NCI-H2081 treated with DMSO at 0.1 percent for 48 hours (cell line): ENCODE results near the gene GASK1A.

Experiments used
- DNase-seq: peaks from one replicate; lab custom pipeline; 2025; lab: John Stamatoyannopoulos, UW

GASK1A gene

DNA sequence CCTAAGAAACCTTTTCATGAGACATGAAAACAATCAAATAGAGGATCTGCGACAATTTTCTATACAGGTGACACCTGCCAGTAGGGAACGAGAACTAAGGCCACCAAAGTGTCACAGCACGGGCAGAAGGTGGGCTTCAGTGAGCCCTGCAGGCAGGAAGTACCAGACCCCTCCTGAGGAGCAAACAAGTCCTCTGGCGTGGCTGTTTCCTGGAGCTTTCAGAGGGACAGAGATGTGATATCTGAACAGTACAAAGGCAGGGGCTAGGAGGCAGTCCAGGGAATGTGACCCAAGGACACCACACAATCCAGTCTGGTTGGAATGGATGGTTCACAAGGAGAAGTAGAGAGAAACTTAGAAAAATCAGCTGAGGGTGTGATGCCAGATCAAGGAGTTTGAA, 110.0 kb downstream of the GASK1A start:
- no peak for DNase-seq

DNA sequence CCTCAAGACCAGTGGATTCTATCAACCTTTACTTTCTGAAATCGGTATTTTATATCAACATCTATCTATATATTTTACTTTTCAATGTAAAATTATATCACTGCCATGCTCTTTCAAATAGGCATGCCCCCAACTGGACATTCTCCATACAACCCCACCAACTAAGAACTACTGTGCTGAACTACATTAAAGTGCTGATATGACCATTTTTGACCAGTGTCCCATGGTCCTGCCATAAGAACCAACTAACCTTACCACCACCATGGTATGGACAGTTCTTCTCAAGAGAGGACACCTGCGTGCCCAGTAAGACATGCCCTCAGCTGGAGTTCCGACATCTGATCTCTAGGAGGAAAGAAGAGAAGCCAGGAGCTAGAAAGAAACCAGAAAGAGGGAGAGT, 111.1 kb downstream of the GASK1A start:
- DNase-seq: no peak

DNA sequence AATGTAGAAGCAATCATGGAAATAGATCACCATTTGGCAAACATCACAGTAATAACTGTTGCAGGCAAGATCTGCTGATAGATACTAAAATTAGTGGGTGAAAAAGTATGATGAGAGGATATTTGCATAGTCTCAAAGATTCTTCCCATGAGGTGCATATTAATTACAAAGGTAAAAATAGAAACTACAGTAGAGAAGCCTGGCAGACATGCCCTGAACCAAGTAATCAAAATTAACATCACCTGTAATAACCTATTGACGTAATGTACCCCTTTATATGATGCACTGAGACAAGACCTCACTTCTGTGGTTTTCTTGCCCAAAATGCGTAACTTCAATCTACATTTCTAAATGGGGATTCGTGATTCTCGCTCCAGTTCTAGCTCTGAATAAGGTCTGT, 112.4 kb downstream of the GASK1A start:
- DNase-seq: no peak

DNA sequence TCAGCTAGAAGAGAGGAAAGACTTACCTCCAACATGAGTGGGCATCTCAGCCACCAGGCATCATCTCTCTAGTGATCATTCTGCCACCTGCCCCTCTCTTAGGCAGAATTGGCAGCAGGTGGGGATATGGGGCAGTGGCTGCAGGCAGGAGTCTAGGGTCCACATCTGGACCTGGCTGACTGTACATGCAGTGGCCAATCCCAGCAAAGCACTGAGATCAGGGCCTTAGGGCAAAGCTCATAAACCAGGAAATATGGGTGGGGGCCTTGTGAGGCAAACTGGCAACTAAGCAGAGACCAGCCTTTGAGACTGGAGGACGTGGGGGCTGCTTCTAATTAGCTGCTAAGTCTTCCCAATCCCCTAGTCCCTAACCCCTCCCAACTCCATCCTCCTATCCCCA, 113.9 kb downstream of the GASK1A start:
- DNase-seq: no peak

DNA sequence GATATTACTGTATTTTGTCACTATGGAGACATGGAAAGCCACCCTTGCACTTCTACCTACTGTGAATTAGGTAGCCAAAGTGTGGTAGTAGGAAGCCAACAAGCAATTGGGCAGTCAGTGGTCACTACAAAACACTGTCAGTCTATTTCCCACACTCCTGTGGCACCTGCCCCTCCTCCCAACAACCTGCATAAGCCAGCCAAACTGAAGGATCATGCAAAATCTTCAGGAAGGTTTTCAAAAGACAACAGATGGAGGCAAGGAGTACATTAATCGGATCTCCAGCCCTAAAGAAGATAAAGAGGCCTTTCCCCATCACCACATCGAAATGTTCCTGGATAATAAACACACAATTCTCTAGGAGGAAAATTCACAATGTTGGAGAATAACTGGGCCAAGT, 114.9 kb downstream of the GASK1A start:
- no peak for DNase-seq

DNA sequence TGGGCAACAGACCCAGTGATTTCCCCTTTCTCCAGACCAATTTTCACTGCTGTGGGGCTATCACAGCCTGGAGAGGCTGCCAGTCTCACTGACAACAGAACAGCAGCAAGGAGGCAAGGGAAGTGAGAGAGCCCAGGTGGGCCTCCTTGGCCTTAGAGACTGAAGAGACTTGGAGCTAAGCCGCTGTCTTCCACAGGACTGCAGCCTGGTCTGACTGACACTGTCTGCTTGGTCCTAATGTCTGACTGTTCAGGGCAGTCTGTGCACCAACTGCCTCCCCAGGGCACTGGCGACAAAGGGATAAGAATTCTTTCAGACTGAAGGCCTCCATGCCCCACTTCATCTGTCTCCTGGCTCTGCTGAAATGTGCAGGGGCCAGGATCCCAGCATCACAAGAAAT, 115.3 kb downstream of the GASK1A start:
- no peak for DNase-seq

DNA sequence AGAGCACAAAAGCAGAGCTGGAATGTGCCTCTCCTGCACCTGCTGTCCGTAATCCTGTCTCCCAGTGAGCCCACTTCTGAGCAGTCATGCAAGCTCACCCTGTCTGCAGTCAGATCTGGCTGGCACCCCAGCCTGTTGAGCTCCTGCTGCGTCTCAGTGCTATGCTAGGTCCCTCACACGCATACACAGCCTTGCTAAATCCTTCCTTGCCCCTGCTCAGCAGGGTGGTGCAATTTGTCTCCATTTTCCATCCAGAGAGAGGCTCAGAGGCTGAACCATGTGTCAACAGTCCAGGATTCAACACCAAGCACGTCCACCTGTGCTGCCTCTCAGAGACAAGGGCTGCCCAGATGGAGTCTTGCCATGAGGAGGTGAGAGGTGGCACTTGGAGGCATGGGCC, 115.7 kb downstream of the GASK1A start:
- DNase-seq: no peak

DNA sequence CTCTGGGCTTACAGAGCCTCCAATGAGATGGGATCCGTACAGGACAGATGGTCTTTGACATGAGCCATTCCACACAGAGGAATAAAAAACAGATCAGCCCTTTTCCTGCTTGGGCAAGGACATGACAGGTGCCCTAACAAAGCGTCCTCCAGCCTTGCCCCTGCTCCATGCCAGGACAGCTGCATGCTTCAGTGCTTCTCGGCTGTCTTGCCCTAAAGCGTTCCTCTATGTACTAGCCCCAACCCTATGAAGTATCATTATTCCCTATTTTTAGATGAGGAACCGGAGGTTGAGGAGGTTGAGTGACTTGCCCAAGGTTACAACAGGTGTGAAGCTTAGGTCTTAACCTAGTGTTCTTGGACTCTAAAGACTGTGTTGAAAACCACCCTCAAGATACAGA, 116.3 kb downstream of the GASK1A start:
- DNase-seq: no peak

DNA sequence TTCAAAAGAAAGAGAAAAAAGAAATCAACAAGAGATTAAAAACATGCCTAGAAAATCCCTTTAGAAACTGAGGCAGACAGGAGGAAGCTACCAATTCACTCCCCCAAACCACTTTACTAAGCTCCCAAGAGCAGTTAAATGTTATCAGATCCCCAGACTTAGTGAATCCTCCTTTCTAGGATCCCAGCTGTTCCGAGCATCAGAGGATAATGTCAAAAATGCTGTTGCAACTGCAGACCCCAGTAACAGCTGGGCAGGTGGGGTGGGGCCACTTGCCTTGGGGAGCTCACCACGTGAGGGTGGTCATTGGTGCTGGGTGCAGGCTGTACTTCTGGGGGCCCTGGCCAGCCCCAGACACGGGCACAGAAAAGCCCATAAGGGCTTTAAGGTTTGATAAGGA, 117.7 kb downstream of the GASK1A start:
- DNase-seq: no peak

DNA sequence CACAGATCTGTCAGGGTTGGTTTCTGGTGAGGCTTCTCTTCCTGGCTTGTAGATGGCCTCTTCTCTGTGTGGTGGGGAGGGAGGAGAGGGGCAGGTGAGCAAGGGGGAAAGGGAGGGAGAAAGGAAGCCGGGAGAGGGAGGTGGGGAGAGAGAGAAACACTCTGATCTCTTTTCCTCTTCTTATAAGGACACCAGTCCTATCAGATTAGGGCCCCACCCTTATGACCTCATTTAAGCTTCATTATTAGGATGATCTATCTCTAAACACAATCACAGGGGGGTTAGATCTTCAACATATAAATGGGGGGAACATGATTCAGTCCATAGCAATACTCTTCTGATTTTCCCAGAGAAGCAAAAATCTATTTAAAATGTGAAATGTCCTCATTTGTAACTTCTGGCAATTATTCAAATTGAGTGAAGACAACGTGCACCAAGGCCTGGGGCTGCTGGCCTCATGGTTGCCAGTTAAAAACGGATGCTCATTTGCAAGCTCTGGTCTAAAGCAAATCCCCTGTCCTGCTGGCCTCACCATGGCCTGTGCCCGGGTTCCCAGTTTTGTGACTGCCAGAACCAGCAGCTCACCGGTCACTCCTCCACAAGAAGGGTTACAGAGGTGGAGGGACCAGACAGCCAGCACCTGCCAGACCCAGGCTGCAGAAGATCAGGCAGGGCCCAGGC, 118.4 kb downstream of the GASK1A start:
- no peak for DNase-seq

DNA sequence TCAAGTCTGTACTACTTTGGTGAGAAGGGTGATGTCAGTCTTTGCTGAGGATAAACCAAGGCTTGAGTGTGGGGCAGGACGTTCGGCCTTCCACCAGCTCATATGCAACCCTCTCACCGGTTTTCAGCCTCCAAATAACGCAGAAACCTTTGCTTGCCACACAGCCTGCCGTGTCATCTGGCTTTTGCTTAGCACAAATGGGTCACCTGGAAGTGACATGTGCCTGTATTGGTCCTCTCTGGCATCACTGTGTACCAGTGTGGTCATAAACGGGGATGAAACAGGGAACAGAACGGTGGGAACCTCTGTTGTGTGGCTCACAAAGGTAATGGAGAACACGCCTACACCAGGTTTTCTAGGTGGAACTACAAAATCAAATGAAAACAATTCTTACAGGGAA, 119.7 kb downstream of the GASK1A start:
- no peak for DNase-seq

DNA sequence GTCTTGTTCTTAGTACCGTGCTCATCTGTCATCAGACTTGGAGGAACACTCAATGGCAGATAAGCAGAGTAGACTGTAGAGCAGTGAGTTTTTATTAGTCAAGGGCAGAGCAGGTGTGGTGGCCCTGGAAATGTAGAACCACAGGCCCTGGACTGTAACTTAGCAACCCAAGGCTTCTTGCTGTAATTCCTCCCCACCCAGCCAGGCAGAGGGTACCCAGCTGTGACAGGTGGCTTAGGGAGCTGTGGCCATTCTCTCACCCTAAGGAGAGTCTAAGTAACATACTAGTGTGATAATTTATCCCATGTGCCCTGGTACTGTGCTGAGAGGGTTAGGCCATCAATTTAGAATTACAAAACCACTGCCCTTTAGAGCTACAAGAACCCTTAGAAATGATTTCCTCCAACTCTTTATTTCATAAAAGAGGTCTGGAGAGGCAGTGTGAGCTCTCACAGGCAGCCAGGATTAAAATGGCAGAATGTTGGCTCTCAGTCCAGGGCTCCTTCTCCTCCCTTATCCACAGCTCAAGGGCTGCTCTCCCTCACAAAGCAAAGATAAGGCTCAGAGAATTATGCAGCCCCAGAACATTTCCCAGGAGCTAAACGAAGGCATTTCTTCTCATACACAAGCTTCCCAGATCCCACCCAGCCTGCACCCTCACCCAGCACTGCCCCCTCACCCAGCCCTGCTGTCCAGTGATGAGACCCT, 123.8 kb downstream of the GASK1A start:
- no peak for DNase-seq

DNA sequence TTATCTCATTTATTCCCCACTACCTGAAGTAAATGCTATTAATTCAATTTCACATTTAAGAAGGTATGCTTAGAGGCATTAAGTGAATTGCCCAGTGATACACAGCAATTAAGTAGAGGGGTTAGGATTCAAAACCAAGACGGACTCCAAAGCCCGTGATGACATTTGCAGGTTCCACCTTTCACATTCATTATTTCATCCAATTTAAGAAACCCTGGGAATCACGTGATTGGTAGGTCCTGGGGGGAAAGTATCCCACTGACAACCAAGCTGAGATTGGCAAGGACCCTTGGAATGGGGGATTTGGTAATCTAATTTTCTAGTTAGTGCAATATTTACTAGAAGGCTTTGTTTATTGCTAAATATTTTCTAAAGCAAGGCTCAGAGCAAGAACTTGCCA, 124.9 kb downstream of the GASK1A start:
- DNase-seq: no peak

DNA sequence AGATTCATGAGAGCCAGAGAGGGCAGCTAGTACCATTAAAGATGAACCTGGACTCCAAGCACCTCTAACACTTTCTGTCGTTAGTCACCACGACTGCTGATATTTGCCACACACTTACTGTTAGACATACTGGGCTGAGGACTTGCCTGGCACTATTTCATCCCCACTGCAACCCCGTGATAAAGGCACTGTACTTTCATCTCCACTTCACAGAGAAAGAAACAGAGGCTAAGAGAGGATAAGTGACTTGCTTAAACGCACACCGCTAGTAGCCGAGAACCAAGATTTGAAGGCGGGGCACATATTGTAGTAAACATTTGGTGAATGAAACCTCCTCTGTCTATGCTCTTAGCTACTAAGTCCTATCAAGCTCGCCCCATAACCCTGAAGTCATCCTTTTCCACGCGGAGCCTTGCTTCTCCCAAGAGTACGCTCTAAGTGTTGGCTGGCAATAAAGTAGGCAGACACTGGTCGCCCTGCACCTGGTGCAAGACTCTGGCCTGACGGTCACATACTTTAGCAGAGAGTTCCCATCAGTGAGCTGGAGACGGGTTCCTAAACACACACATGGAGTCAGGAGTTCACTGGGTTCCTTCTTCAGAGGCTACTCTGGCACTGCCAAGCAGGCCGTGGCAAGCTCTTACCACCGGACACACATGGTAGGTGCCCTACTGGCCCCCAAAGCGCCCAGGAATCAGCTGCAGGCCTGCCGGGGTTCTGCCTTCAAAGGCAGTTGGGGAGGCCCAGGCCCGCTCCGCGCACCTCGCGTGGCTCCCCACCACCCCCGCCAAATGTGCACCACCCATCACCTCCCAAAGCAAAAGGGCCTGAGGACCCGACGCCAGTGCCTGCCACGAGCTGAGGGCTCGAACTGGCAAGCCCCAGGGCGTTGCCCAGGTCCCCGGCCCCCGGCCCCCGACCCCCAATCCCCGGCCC, 125.8 kb downstream of the GASK1A start:
- no peak for DNase-seq

DNA sequence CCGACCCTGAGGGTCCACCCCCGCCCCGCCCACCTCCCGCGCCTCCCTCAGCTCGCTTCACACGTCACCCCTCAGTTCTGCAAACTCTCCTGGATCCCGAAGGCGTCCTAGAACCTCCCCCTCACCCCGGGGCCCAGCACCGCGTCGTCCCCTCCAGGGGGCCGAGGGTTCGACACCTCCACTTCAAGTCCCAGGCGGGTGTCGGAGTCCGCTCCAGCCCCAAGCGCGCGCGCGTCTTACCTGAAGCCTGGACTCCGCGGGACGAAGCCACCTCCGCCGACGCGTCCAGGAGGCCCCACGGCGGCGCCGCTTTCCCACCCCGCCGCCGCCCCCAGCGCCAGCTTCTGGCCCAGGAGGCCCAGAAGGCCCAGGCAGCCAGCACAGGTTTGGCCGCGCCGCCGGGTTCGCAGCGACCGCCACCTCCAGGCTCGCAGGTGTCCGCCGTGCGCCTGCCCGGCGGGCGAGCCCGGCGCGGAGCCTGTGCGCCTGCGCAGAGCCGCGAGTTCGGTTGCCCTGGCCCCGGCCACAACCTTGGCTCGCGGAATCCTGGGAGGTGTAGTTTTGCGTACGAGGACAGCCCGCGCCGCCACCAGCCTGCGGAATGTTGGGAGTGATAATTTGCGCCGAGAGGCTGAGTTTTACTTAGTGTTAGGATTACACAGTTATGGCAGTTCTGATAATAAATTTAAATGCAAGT, 126.6 kb downstream of the GASK1A start, which contains the start of gene POMGNT2:
Gene POMGNT2, minus strand, starts transcription at position 484 of the 697 bp plus-strand sequence. CDS start 24,648 bp downstream, outside the sequence.
- DNase-seq: peak; percentile 67

DNA sequence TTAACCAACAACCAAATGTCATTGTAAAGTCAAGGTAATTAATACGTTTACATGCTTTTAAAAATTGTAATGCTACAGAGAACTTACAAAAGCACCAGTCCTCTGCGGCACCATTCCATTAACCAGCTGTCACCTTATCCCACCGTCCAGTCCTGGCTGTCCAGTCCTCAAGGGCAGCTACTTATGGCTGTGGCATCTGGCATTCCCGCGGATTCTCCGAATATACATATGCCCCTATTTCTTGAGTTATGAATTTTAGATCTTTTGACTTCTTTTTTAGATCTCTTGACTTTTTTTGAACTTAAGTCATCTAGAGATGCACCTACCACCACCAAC, 127.2 kb downstream of the GASK1A start:
- DNase-seq: no peak
